PC-9 (cell line): ENCODE data around the gene FAM222B.

ENCODE experiments used
- EZH2 ChIP-seq: fragments of 200-600 bp; sonication (generic); IDR thresholded peaks from 2 replicates; pipeline ENCODE4 v1.8.0; 2017; ENCODE audit warnings: antibody characterized with exemption, low read depth
- TF ChIP-seq, protein P1 (sequence below): fragments of 200-600 bp; sonication (generic); conservative IDR thresholded peaks from 2 replicates; pipeline ENCODE4 v1.6.1; 2017; ENCODE audit warnings: mixed run types, antibody characterized with exemption, mild to moderate bottlenecking, moderate library complexity

DNA sequence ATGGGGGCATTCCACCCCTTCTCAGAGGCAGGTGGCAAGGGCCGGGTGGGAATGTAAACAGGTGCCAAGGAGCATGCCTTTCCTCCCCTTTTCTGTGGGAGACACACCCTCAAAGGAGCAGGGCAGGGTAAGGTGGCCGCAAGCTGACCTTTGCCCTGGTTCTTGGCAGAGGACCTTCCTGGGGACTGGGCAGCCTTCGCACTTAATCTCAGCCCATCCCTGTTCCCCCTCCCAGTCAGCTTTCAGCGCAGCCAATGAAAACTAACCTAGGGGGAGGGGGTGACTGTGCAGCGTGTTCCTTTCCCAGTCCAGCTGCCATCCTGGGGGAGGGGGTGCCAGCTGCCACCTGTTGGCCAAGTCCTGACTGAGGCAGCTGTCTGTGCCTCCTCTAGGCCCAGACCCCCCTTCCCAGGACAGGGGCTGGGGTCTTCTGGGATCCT is 96.0 kb downstream of the FAM222B start:
- TF ChIP-seq, protein P1, sequence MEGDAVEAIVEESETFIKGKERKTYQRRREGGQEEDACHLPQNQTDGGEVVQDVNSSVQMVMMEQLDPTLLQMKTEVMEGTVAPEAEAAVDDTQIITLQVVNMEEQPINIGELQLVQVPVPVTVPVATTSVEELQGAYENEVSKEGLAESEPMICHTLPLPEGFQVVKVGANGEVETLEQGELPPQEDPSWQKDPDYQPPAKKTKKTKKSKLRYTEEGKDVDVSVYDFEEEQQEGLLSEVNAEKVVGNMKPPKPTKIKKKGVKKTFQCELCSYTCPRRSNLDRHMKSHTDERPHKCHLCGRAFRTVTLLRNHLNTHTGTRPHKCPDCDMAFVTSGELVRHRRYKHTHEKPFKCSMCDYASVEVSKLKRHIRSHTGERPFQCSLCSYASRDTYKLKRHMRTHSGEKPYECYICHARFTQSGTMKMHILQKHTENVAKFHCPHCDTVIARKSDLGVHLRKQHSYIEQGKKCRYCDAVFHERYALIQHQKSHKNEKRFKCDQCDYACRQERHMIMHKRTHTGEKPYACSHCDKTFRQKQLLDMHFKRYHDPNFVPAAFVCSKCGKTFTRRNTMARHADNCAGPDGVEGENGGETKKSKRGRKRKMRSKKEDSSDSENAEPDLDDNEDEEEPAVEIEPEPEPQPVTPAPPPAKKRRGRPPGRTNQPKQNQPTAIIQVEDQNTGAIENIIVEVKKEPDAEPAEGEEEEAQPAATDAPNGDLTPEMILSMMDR = no peak
- TF ChIP-seq EZH2 = no peak
